Measurements from ENCODE around the gene POLR2A. TPM values are rescaled to one million over a fixed set of nuclear protein-coding genes. Genes with fewer than 3 reads are reported as not detected.

POLR2A gene
- polyA plus RNA-seq, 3 donors: 12.1 to 27.9 (median 25.4) TPM

DNA sequence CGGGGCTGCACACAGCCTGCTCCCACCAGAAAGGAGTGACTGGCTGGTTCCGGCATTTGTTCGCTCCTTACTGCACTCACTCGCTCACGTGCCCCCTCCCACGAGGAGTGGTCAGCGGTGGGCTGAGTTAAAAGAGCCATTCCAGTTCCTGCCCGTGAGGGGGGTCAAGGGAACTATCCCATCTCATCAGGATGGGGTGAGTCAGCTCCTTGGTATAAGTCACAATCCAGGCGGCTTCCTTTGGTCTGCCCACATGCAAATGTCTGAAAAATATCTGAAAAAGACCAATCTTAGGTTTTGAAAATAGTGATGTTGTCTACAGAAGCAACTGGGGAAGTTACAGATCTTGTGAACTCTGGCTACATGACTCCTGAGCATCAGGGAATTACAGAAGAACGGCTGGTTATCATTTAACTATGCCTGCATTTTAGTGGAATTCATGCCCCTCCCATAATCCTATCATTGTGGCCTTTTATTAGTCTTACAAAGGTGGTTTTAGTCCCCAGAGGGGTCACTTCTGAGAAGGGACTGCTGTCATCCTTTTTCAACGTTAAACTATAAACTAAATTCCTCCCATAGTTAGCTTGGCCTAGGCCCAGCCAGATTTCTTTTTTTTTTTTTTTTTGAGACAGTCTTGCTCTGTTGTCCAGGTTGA lies 54.9 kb downstream of the POLR2A start:
- Histone ChIP-seq H3K4me3 (replicated peaks in 1 of 3; ENCODE audit: low read depth in 2 of 3, low read length in 3 of 3) (no peak overlapping the region), H2AFZ (ENCODE audit: insufficient read depth, low read depth, low read length, poor library complexity, severe bottlenecking) (no peak overlapping the region), H3K9ac (ENCODE audit: insufficient read depth, low read length, poor library complexity, severe bottlenecking) (no peak overlapping the region), H3K27ac (ENCODE audit: low read depth in 1 of 2, low read length in 2 of 2) (no peak overlapping the region), H3K27me3 (ENCODE audit: control insufficient read depth in 2 of 2, insufficient read depth in 2 of 2, low read length in 2 of 2) (no peaks in the 10 kb centered on the region), H3K9me3 (replicated peaks in 1 of 2; ENCODE audit: control insufficient read depth in 1 of 2, insufficient read depth in 1 of 2, low read length in 2 of 2) (peaks cover 17 to 20% of the 10 kb centered on the region in 2 donors), H4K20me1 (ENCODE audit: insufficient read depth, low read length) (no peaks in the 10 kb centered on the region), H3K4me1 (ENCODE audit: control insufficient read depth in 1 of 2, insufficient read depth in 2 of 2, low read length in 2 of 2) (no peaks in the 10 kb centered on the region), H3K4me2 (replicated peaks; ENCODE audit: extremely low read depth, low read length, poor library complexity, severe bottlenecking) (no peak overlapping the region), H3K36me3 (replicated peaks in 1 of 2; ENCODE audit: control insufficient read depth in 1 of 2, insufficient read depth in 2 of 2, low read length in 2 of 2) (no peaks in the 10 kb centered on the region), H3K79me2 (ENCODE audit: insufficient read depth, low read length) (no peaks in the 10 kb centered on the region)
- no peaks in the 10 kb centered on the region for H3K36me3 Mint-ChIP-seq
- no peak overlapping the region for H3K27ac Mint-ChIP-seq
- intact Hi-C loops (cut with micrococcal nuclease): no loop called here
- H3K4me3 Mint-ChIP-seq: no peak overlapping the region
- peaks cover 2% of the 10 kb centered on the region for H3K4me1 Mint-ChIP-seq
- H3K9me3 Mint-ChIP-seq: peaks cover 12 to 30% (median 18%) of the 10 kb centered on the region in 7 donors
- WGBS (ENCODE audit: insufficient coverage): 92% methylated on average over 5 of the region's 11 CpGs
- H3K27me3 Mint-ChIP-seq (ENCODE audit: low read depth in 3 of 3): peaks cover 4 to 9% (median 5%) of the 10 kb centered on the region in 3 donors
- no peak for DNase-seq
- no peak for TF ChIP-seq CTCF (IDR thresholded peaks at IDR 0.05)

DNA sequence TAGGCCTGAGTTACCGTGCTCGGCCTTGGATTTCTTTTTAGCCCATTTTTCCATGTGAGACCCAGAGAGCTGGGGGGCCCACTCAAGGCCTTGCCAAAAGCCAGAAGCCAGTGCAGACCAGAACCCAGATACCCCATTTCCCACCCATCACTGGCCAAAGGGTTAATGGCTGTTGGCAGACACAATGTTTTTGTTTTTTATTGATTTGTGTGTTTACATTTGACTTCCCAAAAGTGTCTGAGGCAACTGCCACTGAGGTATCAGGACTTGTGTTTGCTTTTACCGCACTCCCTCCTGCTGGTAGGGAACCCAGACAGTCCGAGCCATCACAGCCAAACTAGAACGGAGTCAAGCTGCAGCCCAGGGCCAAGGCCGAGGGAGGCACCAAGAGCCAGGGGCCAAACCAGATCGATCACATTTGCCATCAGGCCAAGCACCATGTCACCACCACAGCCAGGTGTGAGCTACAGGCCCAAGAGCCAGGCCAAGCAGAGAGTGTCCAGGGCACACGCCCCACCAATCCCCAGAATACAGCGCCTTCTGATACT lies 57.0 kb downstream of the POLR2A start:
- Histone ChIP-seq H3K4me1 (ENCODE audit: control insufficient read depth in 1 of 2, insufficient read depth in 2 of 2, low read length in 2 of 2) (no peaks in the 10 kb centered on the region), H4K20me1 (ENCODE audit: insufficient read depth, low read length) (no peaks in the 10 kb centered on the region), H3K79me2 (ENCODE audit: insufficient read depth, low read length) (no peaks in the 10 kb centered on the region), H3K4me3 (replicated peaks in 1 of 3; ENCODE audit: low read depth in 2 of 3, low read length in 3 of 3) (no peak overlapping the region), H3K36me3 (replicated peaks in 1 of 2; ENCODE audit: control insufficient read depth in 1 of 2, insufficient read depth in 2 of 2, low read length in 2 of 2) (no peaks in the 10 kb centered on the region), H3K9me3 (replicated peaks in 1 of 2; ENCODE audit: control insufficient read depth in 1 of 2, insufficient read depth in 1 of 2, low read length in 2 of 2) (peaks cover 17 to 20% of the 10 kb centered on the region in 2 donors), H3K27me3 (ENCODE audit: control insufficient read depth in 2 of 2, insufficient read depth in 2 of 2, low read length in 2 of 2) (no peaks in the 10 kb centered on the region), H3K9ac (ENCODE audit: insufficient read depth, low read length, poor library complexity, severe bottlenecking) (no peak overlapping the region), H2AFZ (ENCODE audit: insufficient read depth, low read depth, low read length, poor library complexity, severe bottlenecking) (no peak overlapping the region), H3K27ac (ENCODE audit: low read depth in 1 of 2, low read length in 2 of 2) (no peak overlapping the region), H3K4me2 (replicated peaks; ENCODE audit: extremely low read depth, low read length, poor library complexity, severe bottlenecking) (no peak overlapping the region)
- no peak for TF ChIP-seq CTCF (IDR thresholded peaks at IDR 0.05)
- Mint-ChIP-seq H3K4me3 (no peak overlapping the region), H3K27ac (no peak overlapping the region), H3K4me1 (no peaks in the 10 kb centered on the region), H3K27me3 (ENCODE audit: low read depth in 3 of 3) (peaks cover 4 to 7% (median 5%) of the 10 kb centered on the region in 3 donors), H3K36me3 (no peaks in the 10 kb centered on the region), H3K9me3 (peaks cover 12 to 25% (median 18%) of the 10 kb centered on the region in 7 donors)
- intact Hi-C loops (cut with micrococcal nuclease): no loop called here
- no peak for DNase-seq
- WGBS (ENCODE audit: insufficient coverage): 100% methylated on average over 6 of the region's 9 CpGs

Data from CD14-positive monocyte (primary cell).